ENCODE results near the gene SHANK3.

The SHANK3 gene

DNA sequence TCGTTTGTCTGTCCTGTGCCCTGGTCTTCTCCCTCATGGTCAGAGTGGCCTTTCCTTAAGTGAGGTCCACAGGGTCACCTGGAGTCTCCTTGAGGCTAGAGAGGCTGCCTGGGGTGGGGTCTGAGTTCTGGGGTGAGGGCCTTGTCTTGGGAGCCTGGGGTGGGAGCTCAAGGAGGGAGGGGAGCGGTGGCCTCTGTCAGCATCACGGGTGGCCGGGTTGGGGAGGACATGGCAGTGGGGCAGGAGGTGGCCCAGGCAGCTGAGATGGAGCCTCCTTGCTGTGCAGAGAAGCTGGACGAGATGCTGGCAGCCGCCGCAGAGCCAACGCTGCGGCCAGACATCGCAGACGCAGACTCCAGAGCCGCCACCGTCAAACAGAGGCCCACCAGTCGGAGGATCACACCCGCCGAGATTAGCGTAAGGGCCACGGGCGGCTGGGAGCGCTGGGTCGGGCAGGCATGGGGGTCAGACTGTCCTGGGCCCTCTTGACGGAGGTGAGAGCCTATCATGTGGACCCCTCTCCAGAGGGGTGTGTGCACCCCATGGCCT, 42.1 kb downstream of the SHANK3 start:
- no peak for DNase-seq

DNA sequence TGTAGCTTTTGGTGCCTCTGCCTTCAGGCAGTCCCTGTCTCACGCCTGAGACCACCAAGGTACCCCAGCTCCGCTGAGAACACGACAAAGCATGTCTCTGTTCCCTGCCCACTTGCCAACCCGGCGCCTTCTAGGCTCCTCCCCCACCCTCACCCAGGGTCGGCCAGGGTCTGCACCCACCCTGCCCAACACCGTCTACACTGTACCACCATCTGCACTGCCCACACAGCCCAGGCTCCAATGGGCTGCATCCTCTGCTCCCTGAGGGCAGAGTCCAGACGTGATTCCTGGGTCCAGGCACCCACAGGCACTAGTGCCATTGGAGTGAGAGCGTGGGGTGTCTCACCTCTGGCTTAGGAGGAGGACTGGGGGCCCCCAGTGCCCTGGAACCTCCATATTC, 42.6 kb downstream of the SHANK3 start:
- no peak for DNase-seq

DNA sequence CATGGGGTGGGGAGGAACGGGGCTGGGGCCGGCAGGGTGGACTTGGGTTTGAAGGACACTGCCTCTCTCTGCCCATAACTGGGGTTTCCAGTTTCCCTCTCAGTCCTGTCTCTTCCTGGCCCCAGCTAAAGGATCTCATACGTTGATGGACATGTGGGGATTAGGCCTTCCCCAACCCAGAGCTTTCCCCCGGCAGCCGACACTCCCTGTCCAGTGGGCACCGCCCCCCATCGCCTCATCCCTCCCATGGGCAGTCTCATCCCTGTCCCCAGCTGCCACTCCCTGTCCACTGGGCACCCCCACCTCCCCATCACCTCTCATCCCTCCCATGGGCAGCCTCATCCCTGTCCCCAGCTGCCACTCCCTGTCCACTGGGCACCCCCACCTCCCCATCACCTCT, 43.2 kb downstream of the SHANK3 start:
- DNase-seq = no peak

DNA sequence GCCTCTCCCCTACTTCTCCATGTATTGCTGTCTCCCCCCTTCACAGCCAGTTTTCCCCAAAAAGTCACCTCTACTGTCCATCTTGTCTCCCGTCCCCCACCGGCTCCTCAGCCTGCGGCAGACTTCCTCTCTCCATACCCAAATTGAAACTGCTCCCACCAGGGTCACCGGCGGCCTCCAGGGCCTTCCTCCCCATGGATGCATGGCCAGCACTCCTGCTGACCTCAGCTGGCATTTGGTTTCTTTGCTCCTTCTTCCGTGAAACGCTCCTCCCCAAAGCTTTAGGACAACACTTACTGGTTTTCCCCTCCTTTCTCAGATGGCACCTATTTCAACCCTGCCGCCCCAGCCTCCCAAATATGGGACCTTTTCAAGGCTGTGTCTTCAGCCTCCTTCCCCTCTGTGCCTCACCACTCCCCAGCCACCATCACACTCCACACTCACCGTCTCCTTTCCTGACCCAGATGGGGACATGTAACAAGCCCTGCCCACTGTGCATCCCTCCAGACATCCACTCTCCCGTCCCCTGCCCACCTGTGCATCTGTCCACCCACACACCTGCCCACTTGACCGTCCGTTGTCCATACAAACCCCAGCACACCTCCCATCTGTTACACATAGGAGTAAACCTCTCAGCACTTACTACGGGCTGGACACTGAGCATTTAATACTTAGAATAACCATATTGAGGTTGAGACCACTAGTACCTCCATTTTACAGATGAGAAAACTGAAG, 43.8 kb downstream of the SHANK3 start:
- no peak for DNase-seq

DNA sequence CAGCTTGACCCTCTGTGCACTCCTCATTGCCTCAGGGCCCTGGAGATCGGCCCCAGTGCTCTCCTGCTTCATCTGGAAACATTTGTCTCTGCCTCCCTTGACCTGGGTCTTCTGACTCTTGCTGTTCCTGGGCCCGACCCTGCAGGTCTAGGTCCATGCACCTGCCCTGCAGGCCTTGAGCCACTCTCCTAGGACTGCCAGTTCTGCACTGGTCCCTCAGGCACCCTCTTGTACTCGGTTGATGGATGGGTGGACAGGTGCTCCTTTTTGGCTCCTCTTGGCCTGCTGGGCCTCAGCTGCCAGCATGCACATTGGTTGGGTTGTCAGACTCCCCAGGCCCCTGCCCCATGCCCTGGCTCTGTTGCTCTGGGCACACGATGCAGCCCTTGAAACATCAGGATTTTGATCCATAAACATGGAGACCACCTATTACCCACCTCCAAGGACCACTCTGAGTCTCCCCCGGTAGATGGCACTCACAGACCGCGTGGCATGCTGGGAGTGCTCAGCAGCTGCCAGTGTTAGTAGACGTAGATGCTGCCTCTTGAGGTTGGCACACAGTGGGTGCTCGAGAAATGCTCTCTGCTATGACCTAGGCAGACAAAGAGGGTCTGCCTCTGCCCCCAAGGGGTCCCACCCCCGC, 45.2 kb downstream of the SHANK3 start:
- no peak for DNase-seq

DNA sequence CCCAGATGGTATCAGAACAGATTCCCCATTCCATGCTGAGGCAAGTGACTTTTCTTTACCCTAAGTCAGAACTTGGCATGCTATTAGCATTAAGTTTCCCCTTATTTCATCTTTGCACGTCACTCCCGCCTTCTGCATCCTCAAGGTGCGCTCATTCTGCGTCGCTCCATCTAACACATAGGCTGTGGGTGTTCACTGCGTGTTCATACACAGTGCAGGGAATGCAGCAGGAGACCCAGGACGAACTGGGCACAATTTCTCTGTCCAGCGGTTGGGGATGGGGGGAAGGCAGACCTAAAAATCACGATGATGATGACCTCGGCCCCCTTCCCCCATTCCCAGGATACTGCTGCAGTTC, 45.7 kb downstream of the SHANK3 start:
- no peak for DNase-seq

DNA sequence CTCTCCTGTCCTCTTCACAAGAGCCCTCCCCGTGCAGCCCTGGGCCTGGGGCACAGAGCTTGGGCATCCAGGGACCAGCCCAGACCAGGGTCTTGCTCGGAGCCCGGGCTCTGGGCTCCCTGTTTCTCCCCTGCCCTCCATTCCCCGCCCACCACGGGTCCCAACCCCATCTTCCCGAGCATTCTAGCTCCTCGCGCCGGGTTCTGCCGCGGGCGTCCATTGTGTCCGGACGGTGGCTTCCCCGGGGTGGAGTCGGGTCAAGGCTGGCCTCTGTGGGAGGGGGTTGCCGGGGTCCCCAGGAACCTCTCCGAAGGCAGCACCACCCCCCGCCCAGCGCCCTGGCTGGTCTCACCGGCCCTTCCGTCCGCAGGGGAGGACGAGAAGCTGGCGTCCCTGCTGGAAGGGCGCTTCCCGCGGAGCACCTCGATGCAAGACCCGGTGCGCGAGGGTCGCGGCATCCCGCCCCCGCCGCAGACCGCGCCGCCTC, 47.2 kb downstream of the SHANK3 start:
- DNase-seq = no peak

DNA sequence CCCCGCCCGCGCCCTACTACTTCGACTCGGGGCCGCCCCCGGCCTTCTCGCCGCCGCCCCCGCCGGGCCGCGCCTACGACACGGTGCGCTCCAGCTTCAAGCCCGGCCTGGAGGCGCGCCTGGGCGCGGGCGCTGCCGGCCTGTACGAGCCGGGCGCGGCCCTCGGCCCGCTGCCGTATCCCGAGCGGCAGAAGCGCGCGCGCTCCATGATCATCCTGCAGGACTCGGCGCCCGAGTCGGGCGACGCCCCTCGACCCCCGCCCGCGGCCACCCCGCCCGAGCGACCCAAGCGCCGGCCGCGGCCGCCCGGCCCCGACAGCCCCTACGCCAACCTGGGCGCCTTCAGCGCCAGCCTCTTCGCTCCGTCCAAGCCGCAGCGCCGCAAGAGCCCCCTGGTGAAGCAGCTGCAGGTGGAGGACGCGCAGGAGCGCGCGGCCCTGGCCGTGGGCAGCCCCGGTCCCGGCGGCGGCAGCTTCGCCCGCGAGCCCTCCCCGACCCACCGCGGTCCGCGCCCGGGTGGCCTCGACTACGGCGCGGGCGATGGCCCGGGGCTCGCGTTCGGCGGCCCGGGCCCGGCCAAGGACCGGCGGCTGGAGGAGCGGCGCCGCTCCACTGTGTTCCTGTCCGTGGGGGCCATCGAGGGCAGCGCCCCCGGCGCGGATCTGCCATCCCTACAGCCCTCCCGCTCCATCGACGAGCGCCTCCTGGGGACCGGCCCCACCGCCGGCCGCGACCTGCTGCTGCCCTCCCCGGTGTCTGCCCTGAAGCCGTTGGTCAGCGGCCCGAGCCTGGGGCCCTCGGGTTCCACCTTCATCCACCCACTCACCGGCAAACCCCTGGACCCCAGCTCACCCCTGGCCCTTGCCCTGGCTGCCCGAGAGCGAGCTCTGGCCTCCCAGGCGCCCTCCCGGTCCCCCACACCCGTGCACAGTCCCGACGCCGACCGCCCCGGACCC, 48.0 kb downstream of the SHANK3 start:
- DNase-seq = no peak

DNA sequence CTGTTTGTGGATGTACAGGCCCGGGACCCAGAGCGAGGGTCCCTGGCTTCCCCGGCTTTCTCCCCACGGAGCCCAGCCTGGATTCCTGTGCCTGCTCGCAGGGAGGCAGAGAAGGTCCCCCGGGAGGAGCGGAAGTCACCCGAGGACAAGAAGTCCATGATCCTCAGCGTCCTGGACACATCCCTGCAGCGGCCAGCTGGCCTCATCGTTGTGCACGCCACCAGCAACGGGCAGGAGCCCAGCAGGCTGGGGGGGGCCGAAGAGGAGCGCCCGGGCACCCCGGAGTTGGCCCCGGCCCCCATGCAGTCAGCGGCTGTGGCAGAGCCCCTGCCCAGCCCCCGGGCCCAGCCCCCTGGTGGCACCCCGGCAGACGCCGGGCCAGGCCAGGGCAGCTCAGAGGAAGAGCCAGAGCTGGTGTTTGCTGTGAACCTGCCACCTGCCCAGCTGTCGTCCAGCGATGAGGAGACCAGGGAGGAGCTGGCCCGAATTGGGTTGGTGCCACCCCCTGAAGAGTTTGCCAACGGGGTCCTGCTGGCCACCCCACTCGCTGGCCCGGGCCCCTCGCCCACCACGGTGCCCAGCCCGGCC, 48.7 kb downstream of the SHANK3 start:
- DNase-seq = no peak

DNA sequence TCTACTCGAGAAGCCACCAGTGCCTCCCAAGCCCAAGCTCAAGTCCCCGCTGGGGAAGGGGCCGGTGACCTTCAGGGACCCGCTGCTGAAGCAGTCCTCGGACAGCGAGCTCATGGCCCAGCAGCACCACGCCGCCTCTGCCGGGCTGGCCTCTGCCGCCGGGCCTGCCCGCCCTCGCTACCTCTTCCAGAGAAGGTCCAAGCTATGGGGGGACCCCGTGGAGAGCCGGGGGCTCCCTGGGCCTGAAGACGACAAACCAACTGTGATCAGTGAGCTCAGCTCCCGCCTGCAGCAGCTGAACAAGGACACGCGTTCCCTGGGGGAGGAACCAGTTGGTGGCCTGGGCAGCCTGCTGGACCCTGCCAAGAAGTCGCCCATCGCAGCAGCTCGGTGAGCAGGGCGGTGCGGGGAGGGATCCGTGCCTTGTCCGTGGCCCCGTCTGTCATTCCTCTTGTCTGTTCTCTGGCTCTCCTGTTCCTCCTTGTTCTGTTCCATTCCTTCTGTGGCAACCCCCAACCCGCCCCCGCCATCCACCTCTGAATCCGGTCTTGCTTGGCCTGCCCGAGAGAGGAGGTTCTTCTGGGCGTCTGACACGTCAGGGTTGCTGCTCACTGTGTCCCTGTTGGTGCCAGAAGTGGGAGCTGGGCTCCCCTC, 49.6 kb downstream of the SHANK3 start:
- no peak for DNase-seq

Data from activated effector memory CD4-positive, alpha-beta T cell treated with Interleukin-2 at 50 U/mL for 16 hours (primary cell).